Lung microvascular endothelial cell (primary cell): ENCODE measurements around the gene ABI2. TPM values are rescaled to one million over a fixed set of nuclear protein-coding genes. Genes with fewer than 3 reads are reported as not detected.
"Not testable (repeated sequence)": the region's sequence is repeated elsewhere in the genome, so short reads cannot be mapped to it uniquely, and the experiment has no call there.

Experiments used
- DNase-seq, 2 donors: peaks; one replicate each; pipeline versions ENCODE4 v3.0.0 to v3.0.0-alpha.2; 2010; ENCODE audit warnings: low read depth in 2 of 2
- total RNA-seq: library from RNA; depleted of rRNA; stranded (reverse); fragments of >200 nt; gene quantifications from 2 replicates; pipeline ENCODE4 v1.2.1, GENCODE V29; 2014

Gene ABI2
- total RNA-seq, 1 donor from 2014 or later = 19.4 TPM

- DNase-seq = peak; percentile 48 to 66
Observed at GRCh38 chr2:203427061-203427460, 98.9 kb downstream of the ABI2 start.

- not testable (repeated sequence) for DNase-seq
Observed at GRCh38 chr2:203429643-203430042, 101.4 kb downstream of the ABI2 start.

- no peak for DNase-seq
Observed at GRCh38 chr2:203431391-203432185, 103.4 kb downstream of the ABI2 start.

- peak in 1 of 2 donors; percentile 18 for DNase-seq
Observed at GRCh38 chr2:203432811-203433210, 104.6 kb downstream of the ABI2 start.

DNA sequence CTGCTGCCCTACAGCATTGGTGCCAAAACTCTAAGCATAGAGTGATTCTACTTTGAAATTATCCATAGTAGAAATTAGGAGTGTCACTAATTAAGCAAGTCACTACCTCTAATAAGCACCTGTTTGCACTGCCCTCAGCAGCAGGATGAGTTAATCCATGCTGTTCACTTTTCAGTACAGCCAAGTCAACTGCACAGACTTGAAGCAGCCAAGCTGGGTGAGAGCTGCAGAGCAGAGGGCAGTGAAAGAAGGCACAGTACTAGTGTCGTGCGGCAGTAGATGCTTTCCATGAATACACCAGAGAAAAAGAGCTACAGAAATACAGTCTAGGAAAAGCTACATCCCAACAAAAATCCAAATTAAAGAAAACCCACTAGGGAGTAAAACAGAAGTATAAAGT, 108.3 kb downstream of the ABI2 start:
- DNase-seq = no peak

DNA sequence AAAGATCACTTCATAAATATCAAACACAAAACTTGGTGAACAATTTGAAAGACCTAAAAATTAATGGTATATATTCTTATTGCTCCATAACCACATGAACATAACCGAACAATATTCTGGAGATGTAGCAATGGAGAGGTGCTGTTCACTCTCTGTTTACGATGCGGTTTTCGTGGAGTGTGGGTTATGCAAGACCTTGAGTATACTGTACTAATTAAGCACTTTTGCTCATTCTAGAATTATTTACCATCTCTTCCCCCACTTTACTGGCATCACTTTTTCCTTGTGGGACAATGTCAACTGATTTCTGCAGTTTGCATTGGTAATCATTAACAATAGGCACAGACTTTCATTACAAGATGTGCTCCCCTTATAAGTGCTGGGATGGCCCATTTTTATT, 109.3 kb downstream of the ABI2 start:
- DNase-seq = no peak

- DNase-seq = no peak
Observed at GRCh38 chr2:203438528-203438927, 110.3 kb downstream of the ABI2 start.

DNA sequence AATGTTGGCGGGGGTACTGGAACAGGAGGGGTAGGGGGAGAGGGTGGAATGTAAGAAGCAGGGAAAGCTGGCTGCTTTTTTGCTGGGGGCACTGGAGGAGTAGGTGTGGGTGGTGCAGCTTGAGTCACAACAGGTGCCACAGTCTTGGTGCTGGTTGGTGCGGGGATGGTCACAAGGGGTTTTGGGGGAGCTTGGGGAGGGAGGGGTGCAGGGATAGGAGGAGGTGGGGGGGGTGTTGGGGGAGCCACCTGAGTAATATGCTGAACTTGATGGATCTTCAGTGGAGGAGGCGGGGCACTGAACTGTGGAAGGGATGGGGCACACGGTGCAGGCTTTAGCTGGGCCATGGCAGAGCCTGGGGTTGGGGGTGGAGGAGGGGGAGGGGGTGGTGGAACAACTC, 112.5 kb downstream of the ABI2 start:
- no peak for DNase-seq

GRCh38 chr2:203441463-203441862, 113.3 kb downstream of the ABI2 start:
- DNase-seq = peak in 1 of 2 donors; percentile 48

DNA sequence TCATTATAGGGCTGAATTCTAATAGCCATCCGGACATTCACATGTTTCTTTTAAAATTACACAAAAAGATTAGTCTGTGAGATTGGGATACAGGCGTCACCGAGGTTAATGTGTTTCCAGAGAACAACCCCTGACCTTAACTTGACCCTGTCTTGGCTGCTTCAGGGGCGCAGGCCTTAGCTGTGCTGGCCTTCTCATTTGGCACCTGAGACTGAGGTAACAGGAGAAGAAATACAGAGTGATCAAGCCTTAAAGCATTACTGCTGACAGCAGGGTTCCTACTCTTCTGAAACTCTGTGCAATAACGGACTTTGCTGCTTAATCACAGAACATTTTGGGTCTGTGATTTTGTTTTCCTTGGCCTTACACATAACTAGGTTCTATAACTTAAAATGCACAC, 114.3 kb downstream of the ABI2 start:
- no peak for DNase-seq

- peak in 1 of 2 donors; percentile 32 for DNase-seq
Observed at GRCh38 chr2:203444738-203445137, 116.5 kb downstream of the ABI2 start.

GRCh38 chr2:203446071-203446481, 117.9 kb downstream of the ABI2 start:
- DNase-seq = peak; percentile 74 to 88

DNA sequence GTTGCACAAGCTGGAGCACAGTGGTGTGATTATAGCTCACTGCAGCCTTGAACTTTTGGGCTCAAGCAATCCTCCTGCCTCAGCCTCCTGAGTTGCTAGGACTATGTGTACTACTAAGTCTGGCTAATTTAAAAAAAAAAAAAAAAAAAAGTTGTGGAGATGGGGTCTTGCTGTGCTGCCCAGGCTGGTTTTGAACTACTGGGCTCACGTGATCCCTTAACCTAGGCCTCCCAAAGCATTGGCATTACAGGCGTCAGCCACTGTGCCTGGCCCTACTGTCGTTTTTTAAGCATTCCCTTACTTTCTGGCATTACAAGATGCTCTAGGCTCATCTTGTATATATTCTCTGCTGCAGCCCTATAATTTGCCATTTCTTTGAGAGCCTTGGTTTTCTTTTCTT, 118.6 kb downstream of the ABI2 start:
- no peak for DNase-seq

DNA sequence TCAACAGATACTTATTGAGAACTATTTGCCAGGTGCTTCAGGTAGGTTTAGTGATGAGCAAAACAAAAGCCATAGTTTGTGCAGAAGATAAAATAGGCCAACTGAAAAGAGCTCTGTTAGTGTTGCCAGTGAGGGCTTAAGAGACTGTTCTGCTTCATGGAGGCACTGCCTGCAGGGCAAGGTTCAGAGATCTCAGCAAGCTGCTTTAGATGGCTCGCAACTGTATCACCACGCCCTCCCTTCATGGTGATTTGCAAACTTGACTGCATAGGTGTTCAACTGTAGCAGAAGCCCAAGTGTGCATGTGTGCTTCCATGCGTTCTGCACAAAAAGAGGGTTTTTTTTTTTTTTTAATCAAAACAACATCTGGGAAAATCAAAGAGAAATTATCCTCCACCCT, 122.4 kb downstream of the ABI2 start:
- no peak for DNase-seq

DNA sequence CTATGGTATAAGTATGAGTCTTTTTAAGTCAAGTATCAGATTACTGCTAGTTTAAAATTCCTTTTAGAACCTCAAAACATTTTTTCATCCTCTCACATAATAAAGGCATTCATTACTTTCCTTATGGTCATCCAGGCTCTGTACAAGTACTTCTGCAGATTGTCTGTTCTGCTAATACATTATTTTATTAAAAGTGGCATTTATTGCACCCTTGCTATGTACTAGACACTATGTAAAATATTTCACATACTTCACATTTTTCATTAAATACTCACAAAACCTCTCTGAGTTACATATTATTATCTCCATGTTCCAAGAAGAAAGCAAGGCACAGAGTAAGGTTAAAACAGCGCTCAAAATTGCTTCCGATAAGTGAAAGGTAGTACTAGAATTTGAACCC, 122.8 kb downstream of the ABI2 start:
- no peak for DNase-seq

GRCh38 chr2:203451689-203452088, 123.5 kb downstream of the ABI2 start:
- no peak for DNase-seq

DNA sequence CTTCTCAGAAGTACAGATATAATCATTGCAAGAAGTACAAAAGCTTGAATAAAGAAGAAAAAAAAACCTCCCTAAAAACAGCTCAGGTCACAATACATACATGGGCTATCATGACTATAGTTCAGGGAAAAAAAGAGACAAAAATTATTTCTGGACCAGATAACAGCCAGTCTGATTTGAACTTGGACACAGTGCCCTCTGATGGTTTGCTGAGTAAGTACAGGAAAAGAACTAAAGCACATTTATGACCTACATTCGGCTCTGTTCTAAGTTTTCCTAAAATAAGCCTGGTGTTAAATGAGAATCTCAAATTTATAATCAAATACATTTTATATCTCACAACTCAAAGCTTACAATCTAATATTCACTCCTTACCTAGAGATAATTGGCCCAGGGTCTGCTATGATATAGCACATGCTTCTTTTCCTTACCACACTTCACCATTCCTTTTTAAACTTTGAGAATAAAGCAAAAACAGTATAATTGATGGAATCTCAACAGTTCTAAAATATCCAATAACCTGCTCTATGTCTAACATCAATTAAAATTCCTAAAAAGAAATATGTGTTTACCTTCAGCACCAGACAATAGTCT, 125.8 kb downstream of the ABI2 start:
- peak; percentile 73 to 85 for DNase-seq

GRCh38 chr2:203455209-203455608, 127.0 kb downstream of the ABI2 start:
- DNase-seq = no peak

- no peak for DNase-seq
Observed at GRCh38 chr2:203461746-203462145, 133.6 kb downstream of the ABI2 start.

DNA sequence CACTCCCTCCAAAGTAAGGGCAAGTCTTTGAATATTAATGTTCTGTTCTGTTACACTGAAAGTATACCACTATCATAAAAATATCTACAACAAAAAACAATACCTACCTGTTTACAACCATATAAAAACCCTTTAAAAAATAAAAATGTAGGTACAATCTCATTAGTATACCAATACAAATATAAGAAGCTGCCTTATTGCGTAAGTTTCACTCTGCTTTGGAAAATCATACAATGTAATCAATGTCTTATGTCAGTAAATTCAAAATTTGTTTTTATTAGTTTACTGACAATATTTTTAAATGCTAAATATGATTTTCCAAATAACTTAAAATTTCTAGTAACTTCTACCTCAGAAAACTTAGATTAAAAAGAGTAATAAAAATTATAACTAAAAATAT, 134.1 kb downstream of the ABI2 start:
- no peak for DNase-seq

GRCh38 chr2:203463266-203463678, 135.1 kb downstream of the ABI2 start:
- DNase-seq = no peak

GRCh38 chr2:203469546-203469945, 141.4 kb downstream of the ABI2 start:
- DNase-seq = no peak

GRCh38 chr2:203470371-203470770, 142.2 kb downstream of the ABI2 start:
- DNase-seq = peak in 1 of 2 donors; percentile 6
